Endothelial cell of umbilical vein (primary cell): ENCODE results near the gene ZNF835. TPM values are rescaled to one million over a fixed set of nuclear protein-coding genes. Genes with fewer than 3 reads are reported as not detected.

Source experiments
- BruUV-seq: library from RNA; stranded (reverse); fragments of 400-500 nt; replicated peaks from 2 replicates; lab custom pipeline; 2021; lab: Mats Ljungman, UMichigan
- CTCF ChIA-PET: fragments of 300-600, 350-600 bp; sonication (Branson Sonifier 250); formaldehyde crosslinking; loops from one replicate; lab custom pipeline; 2021; ENCODE audit warnings: antibody characterized with exemption, inconsistent platforms; lab: Charles Lee
- POLR2A ChIA-PET: fragments of 300-600, 350-600 bp; sonication (Branson Sonifier 250); formaldehyde crosslinking; loops from one replicate; lab custom pipeline; 2021; ENCODE audit warnings: antibody characterized with exemption, inconsistent platforms; lab: Charles Lee
- DNase-seq: peaks from one replicate; pipeline ENCODE4 v3.0.0-alpha.2; 2011; ENCODE audit warnings: low read depth, low spot score
- FAIRE-seq: peaks from 2 replicates; lab custom pipeline; 2011; peaks lifted over from hg19 to GRCh38; lab: Jason Lieb, UNC
- H2AFZ ChIP-seq: 2 replicates; pipeline ENCODE4 v1.6.0; 2012; ENCODE audit warnings: low read depth, low read length, control low read depth, inconsistent platforms
- H3K27ac ChIP-seq: 2 replicates; pipeline ENCODE4 v1.5.1; 2011; ENCODE audit warnings: low read depth, mild to moderate bottlenecking, control low read depth, low read length, moderate library complexity; ENCODE audit not compliant: insufficient read depth
- H3K27me3 ChIP-seq, 2 experiments: 2 replicates each; pipeline versions ENCODE4 v1.6.0 to v1.6.1; 2011; ENCODE audit warnings: low read length in 2 of 2, mixed read lengths in 1 of 2; ENCODE audit not compliant: control insufficient read depth in 2 of 2, insufficient read depth in 2 of 2
- H3K36me3 ChIP-seq, 2 experiments: 2 replicates in 1 of 2; 3 replicates in 1 of 2; pipeline ENCODE4 v1.5.1; 2011; ENCODE audit warnings: low read length in 2 of 2, mild to moderate bottlenecking in 1 of 2, moderate library complexity in 1 of 2; ENCODE audit not compliant: control insufficient read depth in 2 of 2, insufficient read depth in 2 of 2; ENCODE audit errors: extremely low read depth in 1 of 2
- H3K4me1 ChIP-seq: 3 replicates; pipeline ENCODE4 v1.5.1; 2011; ENCODE audit warnings: mild to moderate bottlenecking, low read length; ENCODE audit not compliant: control insufficient read depth, insufficient read depth; ENCODE audit errors: extremely low read depth
- H3K4me2 ChIP-seq: 2 replicates; pipeline ENCODE4 v1.6.1; 2011; ENCODE audit warnings: low read length, control low read depth, mixed read lengths; ENCODE audit not compliant: insufficient read depth
- H3K4me3 ChIP-seq, 3 experiments: fragments of 200-600 bp in 1 of 3; sonication (generic), shearing (Covaris generic) in 1 of 3; replicated peaks in 1 of 3; 2 replicates each; pipeline ENCODE4 v1.5.1; 2011 to 2016; ENCODE audit warnings: control low read depth in 3 of 3, low read length in 3 of 3, mild to moderate bottlenecking in 2 of 3, inconsistent platforms in 1 of 3, low read depth in 1 of 3, moderate library complexity in 1 of 3; ENCODE audit not compliant: insufficient read depth in 1 of 3
- H3K79me2 ChIP-seq: 2 replicates; pipeline ENCODE4 v1.6.0; 2012; ENCODE audit warnings: low read length, inconsistent platforms; ENCODE audit not compliant: control insufficient read depth, insufficient read depth
- H3K9ac ChIP-seq: replicated peaks from 2 replicates; pipeline ENCODE3; 2011; ENCODE audit warnings: low read length, control low read depth; ENCODE audit not compliant: insufficient read depth; ENCODE audit errors: extremely low read depth
- H3K9me1 ChIP-seq: replicated peaks from 3 replicates; pipeline ENCODE4 v1.6.0; 2011; ENCODE audit warnings: mild to moderate bottlenecking, low read length; ENCODE audit not compliant: control insufficient read depth, insufficient read depth; ENCODE audit errors: extremely low read depth
- H3K9me3 ChIP-seq: replicated peaks from 2 replicates; pipeline ENCODE4 v1.5.1; 2012; ENCODE audit warnings: low read length, inconsistent platforms; ENCODE audit not compliant: control insufficient read depth, insufficient read depth
- H4K20me1 ChIP-seq: replicated peaks from 2 replicates; pipeline ENCODE3; 2011; ENCODE audit warnings: mild to moderate bottlenecking, low read length; ENCODE audit not compliant: control insufficient read depth, insufficient read depth; ENCODE audit errors: extremely low read depth
- EZH2 ChIP-seq: IDR thresholded peaks from 2 replicates; pipeline ENCODE4 v1.6.1; 2012; ENCODE audit warnings: borderline replicate concordance, low read depth, mild to moderate bottlenecking, moderate library complexity, low read length, inconsistent platforms; ENCODE audit not compliant: severe bottlenecking
- FOS ChIP-seq: IDR thresholded peaks from 2 replicates; pipeline ENCODE4 v1.6.1; 2011; ENCODE audit warnings: mild to moderate bottlenecking, low read length, moderate library complexity, borderline replicate concordance; ENCODE audit not compliant: insufficient read depth
- GATA2 ChIP-seq: IDR thresholded peaks from 2 replicates; pipeline ENCODE4 v1.7.0; 2011; ENCODE audit warnings: low read depth, mild to moderate bottlenecking, moderate library complexity, mixed read lengths, low read length; ENCODE audit not compliant: insufficient read length, insufficient read depth
- JUN ChIP-seq: IDR thresholded peaks from 2 replicates; pipeline ENCODE4 v1.6.1; 2011; ENCODE audit warnings: borderline replicate concordance, low read depth; ENCODE audit not compliant: insufficient read length, insufficient read depth
- MYC ChIP-seq: IDR thresholded peaks from one replicate; pipeline ENCODE4 v1.6.1; 2011; ENCODE audit warnings: mild to moderate bottlenecking, low read depth, low read length
- POLR2A ChIP-seq: IDR thresholded peaks from 2 replicates; pipeline ENCODE4 v1.6.1; 2012; ENCODE audit warnings: low read depth, mild to moderate bottlenecking, control low read depth, low read length
- POLR2AphosphoS5 ChIP-seq: IDR thresholded peaks from 2 replicates; pipeline ENCODE4 v1.6.1; 2012; ENCODE audit warnings: low read depth, mild to moderate bottlenecking, control low read depth, low read length, moderate library complexity; ENCODE audit not compliant: insufficient read depth
- dilution Hi-C: fragments of 300-500 bp; cut with MboI; formaldehyde crosslinking; loops from one replicate; pipeline ENCODE4 v1.15.0; 2019; ENCODE audit warnings: low sequenced_read_pairs; ENCODE audit not compliant: extremely low pct_ligation_motif_present
- intact Hi-C: fragments of 100-400 bp; cut with micrococcal nuclease; formaldehyde crosslinking; loops from one replicate; pipeline ENCODE4 v1.10.0; 2022
- polyA plus RNA-seq, 4 experiments: library from polyadenylated mRNA; depleted of rRNA in 3 of 4; stranded (reverse) in 3 of 4; unstranded in 1 of 4; fragments of >200 nt; gene quantifications; 2 replicates each; pipeline versions ENCODE4 v1.2.1 to v1.2.3, GENCODE V29; 2011 to 2012; ENCODE audit warnings: missing spikeins in 1 of 4
- total RNA-seq: library from RNA; stranded (reverse); gene quantifications from 2 replicates; pipeline ENCODE4 v1.2.3, GENCODE V29; 2021
- TF ChIP-seq, protein P1 (sequence below), 2 donors: IDR thresholded peaks; 1 replicate in 1 of 2; 2 replicates in 1 of 2; pipeline ENCODE4 v1.5.1; 2011; ENCODE audit warnings: low read length in 2 of 2, mild to moderate bottlenecking in 2 of 2, moderate library complexity in 2 of 2, control low read depth in 1 of 2, inconsistent platforms in 1 of 2, low read depth in 1 of 2; ENCODE audit not compliant: insufficient read depth in 1 of 2; ENCODE audit errors: extremely low read depth in 1 of 2
- TF ChIP-seq, protein P2 (sequence below): IDR thresholded peaks from 2 replicates; pipeline ENCODE4 v1.6.1; 2011; ENCODE audit not compliant: insufficient read depth, insufficient read length

ZNF835 gene
- total and polyA plus RNA-seq, 2 donors (not counting 3 experiments of a cell fraction or from before 2014, with no cell fraction given), result 0.01 TPM; not detected in 1

DNA sequence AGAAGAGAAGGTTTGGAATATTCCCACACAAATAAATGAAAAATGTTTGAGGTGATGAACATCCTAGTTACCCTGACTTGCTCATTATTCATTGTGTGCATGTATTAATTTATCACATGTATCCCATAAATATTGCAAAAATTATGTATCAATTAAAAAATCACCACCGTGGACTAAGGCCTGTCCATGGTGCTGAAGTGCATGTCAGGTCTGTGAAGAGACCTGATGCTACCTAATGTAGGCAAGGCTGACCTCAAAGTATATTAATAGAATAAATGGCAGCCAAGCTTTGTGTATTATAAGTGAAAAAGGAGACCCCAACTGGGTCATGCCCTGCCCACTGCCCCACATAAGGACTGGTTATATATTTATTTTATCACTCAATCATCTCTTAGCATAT, 34.4 kb upstream of the ZNF835 start:
- POLR2A ChIA-PET, result no interaction called here
- intact Hi-C loops (no loop called here), dilution Hi-C loops (no loop called here)
- FAIRE-seq (no peak), DNase-seq (no peak)
- TF ChIP-seq FOS (no peak), GATA2 (no peak), JUN (no peak), MYC (no peak), POLR2A (no peak), POLR2AphosphoS5 (no peak), EZH2 (no peak)
- TF ChIP-seq, protein P1, sequence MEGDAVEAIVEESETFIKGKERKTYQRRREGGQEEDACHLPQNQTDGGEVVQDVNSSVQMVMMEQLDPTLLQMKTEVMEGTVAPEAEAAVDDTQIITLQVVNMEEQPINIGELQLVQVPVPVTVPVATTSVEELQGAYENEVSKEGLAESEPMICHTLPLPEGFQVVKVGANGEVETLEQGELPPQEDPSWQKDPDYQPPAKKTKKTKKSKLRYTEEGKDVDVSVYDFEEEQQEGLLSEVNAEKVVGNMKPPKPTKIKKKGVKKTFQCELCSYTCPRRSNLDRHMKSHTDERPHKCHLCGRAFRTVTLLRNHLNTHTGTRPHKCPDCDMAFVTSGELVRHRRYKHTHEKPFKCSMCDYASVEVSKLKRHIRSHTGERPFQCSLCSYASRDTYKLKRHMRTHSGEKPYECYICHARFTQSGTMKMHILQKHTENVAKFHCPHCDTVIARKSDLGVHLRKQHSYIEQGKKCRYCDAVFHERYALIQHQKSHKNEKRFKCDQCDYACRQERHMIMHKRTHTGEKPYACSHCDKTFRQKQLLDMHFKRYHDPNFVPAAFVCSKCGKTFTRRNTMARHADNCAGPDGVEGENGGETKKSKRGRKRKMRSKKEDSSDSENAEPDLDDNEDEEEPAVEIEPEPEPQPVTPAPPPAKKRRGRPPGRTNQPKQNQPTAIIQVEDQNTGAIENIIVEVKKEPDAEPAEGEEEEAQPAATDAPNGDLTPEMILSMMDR (IDR thresholded peaks at IDR 0.05; ENCODE audit: extremely low read depth in 1 of 2, insufficient read depth in 1 of 2, low read depth in 1 of 2, low read length in 2 of 2), result no peak
- TF ChIP-seq, protein P2, sequence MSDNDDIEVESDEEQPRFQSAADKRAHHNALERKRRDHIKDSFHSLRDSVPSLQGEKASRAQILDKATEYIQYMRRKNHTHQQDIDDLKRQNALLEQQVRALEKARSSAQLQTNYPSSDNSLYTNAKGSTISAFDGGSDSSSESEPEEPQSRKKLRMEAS, result no peak
- H3K9ac ChIP-seq, result no peak overlapping the region
- H3K27ac ChIP-seq, result no peak overlapping the region
- peaks cover 1% of the 10 kb centered on the region for H3K9me3 ChIP-seq
- no peaks in the 10 kb centered on the region for H3K27me3 ChIP-seq
- H4K20me1 ChIP-seq, result no peaks in the 10 kb centered on the region
- no peak overlapping the region for H2AFZ ChIP-seq
- H3K4me2 ChIP-seq, result no peak overlapping the region
- H3K4me3 ChIP-seq, result no peak overlapping the region
- H3K9me1 ChIP-seq, result no peaks in the 10 kb centered on the region
- H3K79me2 ChIP-seq, result no peaks in the 10 kb centered on the region
- no TSS peak for BruUV-seq
- CTCF ChIA-PET, result no interaction called here
- no peaks in the 10 kb centered on the region for H3K36me3 ChIP-seq
- no peaks in the 10 kb centered on the region for H3K4me1 ChIP-seq
